ENCODE results near the gene LSR.

- no peak for TF ChIP-seq POLR2AphosphoS5 (IDR thresholded peaks at IDR 0.05; ENCODE audit: insufficient read depth in 1 of 2, low read depth in 1 of 2)
- TF ChIP-seq CTCF (IDR thresholded peaks at IDR 0.05) = no peak
Measured at GRCh38 chr19:35267353-35267817, 18.6 kb downstream of the LSR start.
